Measurements from ENCODE around the gene NRIP1.

DNA sequence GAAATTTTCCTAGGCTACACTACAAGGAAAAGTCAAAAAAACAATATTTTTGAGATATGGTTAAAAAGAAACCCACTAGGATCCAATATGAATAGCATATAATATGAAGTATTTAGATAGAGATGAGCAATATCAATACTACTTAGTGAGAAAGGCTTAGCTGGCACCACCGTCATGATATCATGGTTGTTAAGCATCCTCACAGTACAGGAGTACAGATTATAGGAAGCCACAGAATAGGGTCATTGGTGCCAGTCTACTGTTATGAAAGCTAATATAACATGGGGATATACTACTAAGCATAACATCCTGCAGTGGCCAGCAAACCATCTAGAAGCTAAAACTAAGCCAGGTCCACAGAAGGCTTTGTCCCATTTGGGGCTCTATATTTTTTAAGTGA, 28.4 kb upstream of the NRIP1 start:
- TF ChIP-seq EZH2 (optimal IDR thresholded peaks at IDR 0.05; ENCODE audit: low read depth, low read length), result no peak
- TF ChIP-seq, protein P1, sequence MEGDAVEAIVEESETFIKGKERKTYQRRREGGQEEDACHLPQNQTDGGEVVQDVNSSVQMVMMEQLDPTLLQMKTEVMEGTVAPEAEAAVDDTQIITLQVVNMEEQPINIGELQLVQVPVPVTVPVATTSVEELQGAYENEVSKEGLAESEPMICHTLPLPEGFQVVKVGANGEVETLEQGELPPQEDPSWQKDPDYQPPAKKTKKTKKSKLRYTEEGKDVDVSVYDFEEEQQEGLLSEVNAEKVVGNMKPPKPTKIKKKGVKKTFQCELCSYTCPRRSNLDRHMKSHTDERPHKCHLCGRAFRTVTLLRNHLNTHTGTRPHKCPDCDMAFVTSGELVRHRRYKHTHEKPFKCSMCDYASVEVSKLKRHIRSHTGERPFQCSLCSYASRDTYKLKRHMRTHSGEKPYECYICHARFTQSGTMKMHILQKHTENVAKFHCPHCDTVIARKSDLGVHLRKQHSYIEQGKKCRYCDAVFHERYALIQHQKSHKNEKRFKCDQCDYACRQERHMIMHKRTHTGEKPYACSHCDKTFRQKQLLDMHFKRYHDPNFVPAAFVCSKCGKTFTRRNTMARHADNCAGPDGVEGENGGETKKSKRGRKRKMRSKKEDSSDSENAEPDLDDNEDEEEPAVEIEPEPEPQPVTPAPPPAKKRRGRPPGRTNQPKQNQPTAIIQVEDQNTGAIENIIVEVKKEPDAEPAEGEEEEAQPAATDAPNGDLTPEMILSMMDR (IDR thresholded peaks at IDR 0.05; ENCODE audit: low read length), result no peak
- TF ChIP-seq EZH2phosphoT487 (IDR thresholded peaks at IDR 0.05; ENCODE audit: low read length), result no peak
